Fibroblast of lung (primary cell): ENCODE measurements around the gene SGO1. TPM values are rescaled to one million over a fixed set of nuclear protein-coding genes. Genes with fewer than 3 reads are reported as not detected.
A peak's percentile ranks its signal among the peaks of the same experiment; 100 is the strongest.

ENCODE experiments used
- DNase-seq, 2 donors: peaks; one replicate each; pipeline versions ENCODE4 v3.0.0 to v3.0.0-alpha.2; 2010; ENCODE audit warnings: low read depth in 2 of 2
- H2AFZ ChIP-seq: 2 replicates; pipeline ENCODE4 v1.5.1; 2012; ENCODE audit warnings: low read length, control low read depth, inconsistent platforms
- H3K27ac ChIP-seq: 2 replicates; pipeline ENCODE4 v1.5.1; 2011; ENCODE audit warnings: low read length, control low read depth; ENCODE audit not compliant: insufficient read depth
- H3K27me3 ChIP-seq: 2 replicates; pipeline ENCODE4 v1.5.1; 2011; ENCODE audit warnings: mild to moderate bottlenecking, low read length; ENCODE audit not compliant: control insufficient read depth, insufficient read depth
- H3K36me3 ChIP-seq: 2 replicates; pipeline ENCODE4 v1.5.1; 2011; ENCODE audit warnings: low read length; ENCODE audit not compliant: control insufficient read depth, insufficient read depth
- H3K4me1 ChIP-seq: 2 replicates; pipeline ENCODE4 v1.5.1; 2011; ENCODE audit warnings: low read length; ENCODE audit not compliant: control insufficient read depth, insufficient read depth; ENCODE audit errors: extremely low read depth
- H3K4me2 ChIP-seq: 2 replicates; pipeline ENCODE4 v1.5.1; 2011; ENCODE audit warnings: low read length, control low read depth; ENCODE audit not compliant: insufficient read depth; ENCODE audit errors: extremely low read depth
- H3K4me3 ChIP-seq, 4 experiments: fragments of 200-600 bp in 1 of 4; sonication (generic) in 1 of 4; replicated peaks in 1 of 4; 2 replicates each; pipeline ENCODE4 v1.5.1; 2011 to 2016; ENCODE audit warnings: low read length in 4 of 4, low read depth in 3 of 4, mild to moderate bottlenecking in 3 of 4, control low read depth in 2 of 4, inconsistent platforms in 1 of 4, mixed read lengths in 1 of 4; ENCODE audit not compliant: insufficient read depth in 1 of 4; ENCODE audit errors: control extremely low read depth in 1 of 4
- H3K79me2 ChIP-seq: 2 replicates; pipeline ENCODE4 v1.5.1; 2012; ENCODE audit warnings: mild to moderate bottlenecking, low read length, inconsistent platforms; ENCODE audit not compliant: control insufficient read depth, insufficient read depth
- H3K9ac ChIP-seq: 2 replicates; pipeline ENCODE4 v1.5.1; 2011; ENCODE audit warnings: mild to moderate bottlenecking, low read length, control low read depth; ENCODE audit not compliant: insufficient read depth
- H3K9me3 ChIP-seq: 2 replicates; pipeline ENCODE4 v1.5.1; 2012; ENCODE audit warnings: low read depth, low read length; ENCODE audit not compliant: control insufficient read depth, insufficient read depth
- H4K20me1 ChIP-seq: 2 replicates; pipeline ENCODE4 v1.5.1; 2011; ENCODE audit warnings: low read length; ENCODE audit not compliant: control insufficient read depth, insufficient read depth; ENCODE audit errors: extremely low read depth
- EZH2 ChIP-seq: IDR thresholded peaks from 2 replicates; pipeline ENCODE4 v1.5.1; 2012; ENCODE audit warnings: low read length, control low read depth, mild to moderate bottlenecking; ENCODE audit errors: missing control alignments
- polyA plus RNA-seq, 2 donors: library from polyadenylated mRNA; depleted of rRNA in 1 of 2; stranded (reverse) in 1 of 2; unstranded in 1 of 2; fragments of >200 nt; gene quantifications; 2 replicates each; pipeline ENCODE4 v1.2.1, GENCODE V29; 2011 to 2012; ENCODE audit warnings: missing spikeins in 1 of 2
- total RNA-seq: library from RNA; depleted of rRNA; stranded (reverse); fragments of >200 nt; gene quantifications from 2 replicates; pipeline ENCODE4 v1.2.1, GENCODE V29; 2014
- TF ChIP-seq, protein P1 (sequence below), 2 donors: IDR thresholded peaks in 1 of 2; conservative IDR thresholded peaks in 1 of 2; 1 replicate in 1 of 2; 2 replicates in 1 of 2; pipeline ENCODE4 v1.5.1; 2011 to 2012; ENCODE audit warnings: low read length in 2 of 2, control low read depth in 1 of 2, inconsistent platforms in 1 of 2, low read depth in 1 of 2, mild to moderate bottlenecking in 1 of 2

SGO1 gene
- total and polyA plus RNA-seq, 2 donors (not counting 1 experiment from before 2014, with no cell fraction given): 1.8 to 2.4 TPM

DNA sequence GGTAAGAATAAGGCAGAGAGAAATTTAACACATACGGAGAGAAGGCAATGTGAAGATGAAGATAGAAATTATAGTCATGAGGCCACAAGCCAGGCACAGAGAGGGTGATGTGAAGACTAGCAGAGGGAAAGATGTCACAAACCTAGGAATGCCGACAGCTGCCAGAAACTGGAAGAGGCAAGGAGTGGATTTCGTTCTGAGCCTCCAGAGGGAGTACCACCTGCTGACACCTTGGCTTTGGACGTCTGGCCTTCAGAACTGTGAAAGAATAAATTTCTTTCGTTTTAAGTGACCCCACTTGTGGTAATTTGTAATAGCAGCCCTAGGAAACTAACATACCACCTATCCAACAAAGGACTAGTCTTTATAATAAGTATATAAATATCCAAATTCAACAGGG is 5.0 kb upstream of the SGO1 start:
- DNase-seq: no peak
- Histone ChIP-seq H3K4me1 (no peaks in the 10 kb centered on the region), H3K79me2 (no peaks in the 10 kb centered on the region), H4K20me1 (no peaks in the 10 kb centered on the region), H3K36me3 (no peaks in the 10 kb centered on the region), H2AFZ (no peak overlapping the region), H3K9ac (no peak overlapping the region), H3K9me3 (no peaks in the 10 kb centered on the region), H3K4me3 (no peak overlapping the region), H3K27ac (no peak overlapping the region), H3K27me3 (no peaks in the 10 kb centered on the region), H3K4me2 (no peak overlapping the region)
- TF ChIP-seq, protein P1, sequence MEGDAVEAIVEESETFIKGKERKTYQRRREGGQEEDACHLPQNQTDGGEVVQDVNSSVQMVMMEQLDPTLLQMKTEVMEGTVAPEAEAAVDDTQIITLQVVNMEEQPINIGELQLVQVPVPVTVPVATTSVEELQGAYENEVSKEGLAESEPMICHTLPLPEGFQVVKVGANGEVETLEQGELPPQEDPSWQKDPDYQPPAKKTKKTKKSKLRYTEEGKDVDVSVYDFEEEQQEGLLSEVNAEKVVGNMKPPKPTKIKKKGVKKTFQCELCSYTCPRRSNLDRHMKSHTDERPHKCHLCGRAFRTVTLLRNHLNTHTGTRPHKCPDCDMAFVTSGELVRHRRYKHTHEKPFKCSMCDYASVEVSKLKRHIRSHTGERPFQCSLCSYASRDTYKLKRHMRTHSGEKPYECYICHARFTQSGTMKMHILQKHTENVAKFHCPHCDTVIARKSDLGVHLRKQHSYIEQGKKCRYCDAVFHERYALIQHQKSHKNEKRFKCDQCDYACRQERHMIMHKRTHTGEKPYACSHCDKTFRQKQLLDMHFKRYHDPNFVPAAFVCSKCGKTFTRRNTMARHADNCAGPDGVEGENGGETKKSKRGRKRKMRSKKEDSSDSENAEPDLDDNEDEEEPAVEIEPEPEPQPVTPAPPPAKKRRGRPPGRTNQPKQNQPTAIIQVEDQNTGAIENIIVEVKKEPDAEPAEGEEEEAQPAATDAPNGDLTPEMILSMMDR (conservative IDR thresholded peaks at IDR 0.05 in 1 of 2, IDR thresholded peaks at IDR 0.05 in 1 of 2; ENCODE audit: low read depth in 1 of 2, low read length in 2 of 2): no peak
- TF ChIP-seq EZH2: no peak

DNA sequence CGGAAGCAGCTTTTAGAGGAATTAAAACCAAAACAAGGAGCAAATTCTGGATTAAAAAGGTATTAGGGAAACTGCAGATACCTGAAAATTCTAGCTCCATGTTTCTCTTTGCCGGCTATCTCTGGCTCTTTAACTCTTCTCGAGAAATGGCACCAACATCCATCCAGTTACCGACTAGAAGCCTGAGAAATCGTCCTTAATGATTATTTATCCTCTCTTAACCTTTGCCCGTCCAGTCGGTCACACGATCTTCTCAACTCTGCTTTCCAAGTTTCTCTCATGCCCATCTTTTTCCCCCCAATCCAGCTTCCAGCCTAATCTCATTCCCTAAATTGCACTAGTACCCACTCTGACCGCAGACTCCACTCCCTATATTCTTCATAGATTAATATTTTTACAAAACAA is 596 bp upstream of the SGO1 start:
- no peaks in the 10 kb centered on the region for H3K27me3 ChIP-seq
- H3K9ac ChIP-seq: peak overlapping the region; percentile 84
- H3K27ac ChIP-seq: peak overlapping the region; percentile 90
- no peaks in the 10 kb centered on the region for H3K9me3 ChIP-seq
- no peak for TF ChIP-seq EZH2
- TF ChIP-seq, protein P1 (conservative IDR thresholded peaks at IDR 0.05 in 1 of 2, IDR thresholded peaks at IDR 0.05 in 1 of 2; ENCODE audit: low read depth in 1 of 2, low read length in 2 of 2): no peak
- H2AFZ ChIP-seq: peak overlapping the region; percentile 84
- H3K36me3 ChIP-seq: no peaks in the 10 kb centered on the region
- peak overlapping the region; percentile 92 for H3K4me2 ChIP-seq
- peaks cover 12% of the 10 kb centered on the region for H3K79me2 ChIP-seq
- H4K20me1 ChIP-seq: no peaks in the 10 kb centered on the region
- peak overlapping the region; percentile 71 to 96 (median 78) for H3K4me3 ChIP-seq
- no peaks in the 10 kb centered on the region for H3K4me1 ChIP-seq
- DNase-seq: peak in 1 of 2 donors; percentile 27

DNA sequence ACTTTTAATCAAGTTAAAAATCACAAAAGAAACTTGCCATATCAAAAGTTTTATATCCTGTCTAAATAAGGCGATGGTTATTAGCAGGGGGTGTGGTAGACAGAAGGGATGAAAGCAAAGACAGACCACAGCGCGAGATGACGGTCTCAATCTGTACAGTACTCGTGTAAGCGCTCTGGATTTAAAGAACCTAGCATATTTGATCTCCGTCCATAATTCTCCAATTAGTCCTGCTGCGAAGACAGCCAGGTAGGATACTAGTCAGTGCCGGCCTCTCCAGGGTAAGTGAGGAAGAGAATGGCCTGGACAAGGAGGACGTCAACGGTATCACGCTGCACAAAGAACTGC is 701 bp downstream of the SGO1 start:
- peaks cover 12% of the 10 kb centered on the region for H3K79me2 ChIP-seq
- TF ChIP-seq, protein P1 (conservative IDR thresholded peaks at IDR 0.05 in 1 of 2, IDR thresholded peaks at IDR 0.05 in 1 of 2; ENCODE audit: low read depth in 1 of 2, low read length in 2 of 2): no peak
- no peak for TF ChIP-seq EZH2
- peak overlapping the region; percentile 84 for H3K9ac ChIP-seq
- DNase-seq: peak; percentile 20 to 29
- H4K20me1 ChIP-seq: no peaks in the 10 kb centered on the region
- no peaks in the 10 kb centered on the region for H3K9me3 ChIP-seq
- H3K4me3 ChIP-seq: peak overlapping the region; percentile 71 to 85 (median 74)
- H3K27ac ChIP-seq: peak overlapping the region; percentile 90
- H3K36me3 ChIP-seq: no peaks in the 10 kb centered on the region
- H3K27me3 ChIP-seq: no peaks in the 10 kb centered on the region
- no peaks in the 10 kb centered on the region for H3K4me1 ChIP-seq
- peak overlapping the region; percentile 78 for H3K4me2 ChIP-seq
- H2AFZ ChIP-seq: peak overlapping the region; percentile 97
